Uterus (tissue), 2 donors: ENCODE results near the gene SEPTIN10.

Experiments used
- CTCF ChIP-seq, 4 experiments: fragments of 200-600 bp in 2 of 4; fragments of 450-650 bp in 2 of 4; sonication (generic) in 2 of 4; IDR thresholded peaks; one replicate each; pipeline ENCODE4 v1.5.1; 2016 to 2019; ENCODE audit warnings: antibody characterized with exemption in 4 of 4, mild to moderate bottlenecking in 2 of 4, moderate library complexity in 1 of 4
- POLR2A ChIP-seq, 2 donors: fragments of 450-650 bp; IDR thresholded peaks; one replicate each; pipeline ENCODE4 v1.6.1; 2016; ENCODE audit warnings: antibody characterized with exemption in 2 of 2, mild to moderate bottlenecking in 1 of 2, moderate library complexity in 1 of 2

GRCh38 chr2:109582928-109583895 is 30.6 kb downstream of the SEPTIN10 start:
- TF ChIP-seq CTCF (IDR thresholded peaks at IDR 0.05) (no peak), POLR2A (IDR thresholded peaks at IDR 0.05) (no peak)
